Smooth muscle cell (in vitro differentiated cells): Measurements from ENCODE around the gene CACNA1E. TPM values are rescaled to one million over a fixed set of nuclear protein-coding genes. Genes with fewer than 3 reads are reported as not detected.

Source experiments
- DNase-seq: peaks from one replicate; lab custom pipeline; 2025; ENCODE audit not compliant: unreplicated experiment; lab: John Stamatoyannopoulos, UW
- H2AFZ ChIP-seq: fragments of 200-600 bp; sonication (generic); 2 replicates; pipeline ENCODE4 v1.6.0; 2016; ENCODE audit warnings: antibody characterized with exemption, low read depth, mild to moderate bottlenecking
- H3F3A ChIP-seq: fragments of 200-600 bp; sonication (generic); 2 replicates; pipeline ENCODE4 v1.6.0; 2017; ENCODE audit warnings: antibody characterized with exemption, low read depth
- H3K27ac ChIP-seq: fragments of 200-600 bp; sonication (generic); 2 replicates; pipeline ENCODE4 v1.5.1; 2016; ENCODE audit warnings: low read depth, mild to moderate bottlenecking
- H3K27me3 ChIP-seq: fragments of 200-600 bp; sonication (generic); 2 replicates; pipeline ENCODE4 v1.6.1; 2016; ENCODE audit warnings: low read depth, mild to moderate bottlenecking
- H3K36me3 ChIP-seq: fragments of 200-600 bp; sonication (generic); 2 replicates; pipeline ENCODE4 v1.5.1; 2016; ENCODE audit warnings: low read depth
- H3K4me1 ChIP-seq: fragments of 200-600 bp; sonication (generic); 2 replicates; pipeline ENCODE4 v1.5.1; 2016; ENCODE audit warnings: low read depth
- H3K4me2 ChIP-seq: fragments of 200-600 bp; sonication (generic); 2 replicates; pipeline ENCODE4 v1.6.0; 2016; ENCODE audit warnings: mild to moderate bottlenecking
- H3K4me3 ChIP-seq: fragments of 200-600 bp; sonication (generic); 2 replicates; pipeline ENCODE4 v1.5.1; 2016; ENCODE audit warnings: mild to moderate bottlenecking
- H3K79me2 ChIP-seq: fragments of 200-600 bp; sonication (generic); 2 replicates; pipeline ENCODE4 v1.6.0; 2016; ENCODE audit warnings: low read depth, mild to moderate bottlenecking
- H3K9ac ChIP-seq: fragments of 200-600 bp; sonication (generic); 2 replicates; pipeline ENCODE4 v1.6.0; 2016; ENCODE audit warnings: low read depth
- H3K9me3 ChIP-seq: fragments of 200-600 bp; sonication (generic); replicated peaks from 2 replicates; pipeline ENCODE4 v1.5.1; 2016; ENCODE audit warnings: low read depth
- H4K20me1 ChIP-seq: fragments of 200-600 bp; sonication (generic); 2 replicates; pipeline ENCODE4 v1.6.0; 2016; ENCODE audit warnings: low read depth
- CTCF ChIP-seq: fragments of 200-600 bp; sonication (generic); IDR thresholded peaks from 2 replicates; pipeline ENCODE4 v1.5.1; 2017; ENCODE audit warnings: borderline replicate concordance, mild to moderate bottlenecking, antibody characterized with exemption; ENCODE audit not compliant: insufficient read depth, poor library complexity, severe bottlenecking
- WGBS: methylation state at CpG from one replicate; pipeline ENCODE4 v1.1.7; 2016; ENCODE audit warnings: low lambda C conversion rate; 5-methylcytosine and 5-hydroxymethylcytosine counted together
- polyA plus RNA-seq: library from polyadenylated mRNA; unstranded; fragments of >200 nt; fragmentation: Nextera tagmentation; extraction: Ambion mirVana; gene quantifications from 2 replicates; pipeline ENCODE4 v1.2.1, GENCODE V29; 2016
- total RNA-seq: library from RNA; depleted of rRNA; stranded (reverse); fragments of >200 nt; gene quantifications from 2 replicates; pipeline ENCODE4 v1.2.3, GENCODE V29; 2014

The CACNA1E gene
- total and polyA plus RNA-seq, 2 experiments from 2014 or later = not detected

- no peak overlapping the region for H3K4me3 ChIP-seq
- WGBS = 95% methylated on average over 4 of the region's 4 CpGs
- H3K9me3 ChIP-seq = peaks cover 5% of the 10 kb centered on the region
- no peaks in the 10 kb centered on the region for H3F3A ChIP-seq
- no peak overlapping the region for H3K27ac ChIP-seq
- no peak overlapping the region for H3K4me2 ChIP-seq
- DNase-seq = no peak
- H3K79me2 ChIP-seq = no peaks in the 10 kb centered on the region
- no peaks in the 10 kb centered on the region for H3K4me1 ChIP-seq
- no peak overlapping the region for H3K9ac ChIP-seq
- no peaks in the 10 kb centered on the region for H3K27me3 ChIP-seq
- no peak overlapping the region for H2AFZ ChIP-seq
- no peak for TF ChIP-seq CTCF
- no peaks in the 10 kb centered on the region for H3K36me3 ChIP-seq
- H4K20me1 ChIP-seq = no peaks in the 10 kb centered on the region
These were observed 125.1 kb downstream of the CACNA1E start for GRCh38 chr1:181608386-181608785.

- Histone ChIP-seq H3K9ac (no peak overlapping the region), H3K79me2 (no peaks in the 10 kb centered on the region)
- DNase-seq = no peak
These were observed 125.6 kb downstream of the CACNA1E start for GRCh38 chr1:181608948-181609347.

GRCh38 chr1:181612100-181612499 is 128.8 kb downstream of the CACNA1E start:
- no peak overlapping the region for H3K27ac ChIP-seq
- H3K4me3 ChIP-seq = no peak overlapping the region
- H3K27me3 ChIP-seq = no peaks in the 10 kb centered on the region
- no peaks in the 10 kb centered on the region for H3K4me1 ChIP-seq
- no peak overlapping the region for H2AFZ ChIP-seq
- TF ChIP-seq CTCF = no peak
- H3K9me3 ChIP-seq = peaks cover 8% of the 10 kb centered on the region
- no peak overlapping the region for H3K4me2 ChIP-seq
- WGBS = 83% methylated on average over 3 of the region's 3 CpGs
- no peaks in the 10 kb centered on the region for H3K79me2 ChIP-seq
- no peaks in the 10 kb centered on the region for H3F3A ChIP-seq
- no peak overlapping the region for H3K9ac ChIP-seq
- DNase-seq = no peak
- H3K36me3 ChIP-seq = no peaks in the 10 kb centered on the region
- no peaks in the 10 kb centered on the region for H4K20me1 ChIP-seq

More at GRCh38 chr1:181608948-181609347, 125.6 kb downstream of the CACNA1E start:
- Histone ChIP-seq H3K4me3 (no peak overlapping the region), H4K20me1 (no peaks in the 10 kb centered on the region), H3K9me3 (peaks cover 5% of the 10 kb centered on the region), H3K27me3 (no peaks in the 10 kb centered on the region), H3K27ac (no peak overlapping the region), H3K4me2 (no peak overlapping the region), H3K36me3 (no peaks in the 10 kb centered on the region), H2AFZ (no peak overlapping the region), H3F3A (no peaks in the 10 kb centered on the region), H3K4me1 (no peaks in the 10 kb centered on the region)
- 41% methylated on average over 4 of the region's 4 CpGs for WGBS
- no peak for TF ChIP-seq CTCF

GRCh38 chr1:181618559-181618958 is 135.2 kb downstream of the CACNA1E start:
- DNase-seq = no peak
- H3K27ac ChIP-seq = no peak overlapping the region
- WGBS = 27% methylated on average over 2 of the region's 2 CpGs
- no peaks in the 10 kb centered on the region for H4K20me1 ChIP-seq
- no peak overlapping the region for H2AFZ ChIP-seq
- H3K4me2 ChIP-seq = no peak overlapping the region
- TF ChIP-seq CTCF = no peak
- no peaks in the 10 kb centered on the region for H3K27me3 ChIP-seq
- no peaks in the 10 kb centered on the region for H3F3A ChIP-seq
- H3K9ac ChIP-seq = no peak overlapping the region
- no peaks in the 10 kb centered on the region for H3K36me3 ChIP-seq
- H3K9me3 ChIP-seq = peaks cover 3% of the 10 kb centered on the region
- H3K79me2 ChIP-seq = no peaks in the 10 kb centered on the region
- no peak overlapping the region for H3K4me3 ChIP-seq
- H3K4me1 ChIP-seq = no peaks in the 10 kb centered on the region
